Measurements from ENCODE around the gene FBXL12. TPM values are rescaled to one million over a fixed set of nuclear protein-coding genes. Genes with fewer than 3 reads are reported as not detected.

The FBXL12 gene
- 10 to 100 TPM; 10.5 to 13.8 (median 11.5) TPM for total RNA-seq
- 10 to 100 TPM; 13.5 to 19.5 TPM for polyA plus RNA-seq
- long read RNA-seq, donor 1, transcript FBXL12-201 (3 exons, 1,852 nt), result major isoform, 9 of 29 reads
- long read RNA-seq, donor 1, partial matches to known transcripts, result 0 of 29 reads
- long read RNA-seq, donor 1, other reads (novel, unspliced or antisense), result 14 of 29 reads
- long read RNA-seq, donor 2, transcript FBXL12-201 (3 exons, 1,852 nt), result major isoform, 12 of 40 reads
- long read RNA-seq, donor 2, partial matches to known transcripts, result 1 of 40 reads
- long read RNA-seq, donor 2, other reads (novel, unspliced or antisense), result 13 of 40 reads
- long read RNA-seq, donor 3, transcript FBXL12-208 (4 exons, 1,920 nt), result minor isoform, 7 of 50 reads
- long read RNA-seq, donor 3, transcript FBXL12-212 (4 exons, 879 nt), result minor isoform, 9 of 50 reads
- long read RNA-seq, donor 3, transcript FBXL12-201 (3 exons, 1,852 nt), result major isoform, 19 of 50 reads
- long read RNA-seq, donor 3, partial matches to known transcripts, result 5 of 50 reads
- long read RNA-seq, donor 3, other reads (novel, unspliced or antisense), result 0 of 50 reads

- Histone ChIP-seq H3K27ac (peak within 1 kb of the TSS; percentile 93 to 99 (median 96)), H3K4me1 (peaks cover 3 to 27% (median 22%) of the 10 kb centered on the region in 9 donors), H3K9me3 (no peaks in the 10 kb centered on the region), H3K36me3 (peaks cover 0 to 15% (median 0%) of the 10 kb centered on the region in 9 donors), H3K4me3 (peak within 1 kb of the TSS; percentile 76 to 100 (median 97)), H3K27me3 (no peaks in the 10 kb centered on the region)
- no peak for TF ChIP-seq CTCF (IDR thresholded peaks at IDR 0.05)
- intact Hi-C loops (cut with DNase I), result loop anchor here in 4 of 10 donors (1.0 to 2.0 kb wide), 2 partner anchors 26 to 27 kb away; no protein-coding TSS in a partner anchor
- DNase-seq, result peak; percentile 100
- 0% methylated on average over 82 of the region's 82 CpGs for WGBS, 2 donors
- peak; percentile 94 to 97 (median 95) for ATAC-seq
These were observed at the start of gene FBXL12 for GRCh38 chr19:9818734-9819595. TSS of gene FBXL12 (minus strand) at chr19:9819079. CDS start at chr19:9818813, 266 bp downstream.

GRCh38 chr19:9865732-9866501 lies 47.0 kb upstream of the FBXL12 start:
- no peaks in the 10 kb centered on the region for H3K4me1 ChIP-seq
- no peak for DNase-seq
- H3K36me3 ChIP-seq, result no peaks in the 10 kb centered on the region
- H3K27ac ChIP-seq, result no peak overlapping the region
- 76 to 77% methylated on average over 16 of the region's 16 CpGs for WGBS, 2 donors
- intact Hi-C loops (cut with DNase I), result no loop called here
- H3K9me3 ChIP-seq, result no peaks in the 10 kb centered on the region
- no peak overlapping the region for H3K4me3 ChIP-seq
- ATAC-seq, result no peak
- H3K27me3 ChIP-seq, result peaks cover 0 to 4% (median 0%) of the 10 kb centered on the region in 7 donors
- no peak for TF ChIP-seq CTCF (IDR thresholded peaks at IDR 0.05)

GRCh38 chr19:9863759-9864158 lies 44.9 kb upstream of the FBXL12 start:
- DNase-seq, result no peak

More at GRCh38 chr19:9863759-9864158, 44.9 kb upstream of the FBXL12 start:
- Histone ChIP-seq H3K27me3 (peaks cover 0 to 4% (median 0%) of the 10 kb centered on the region in 7 donors), H3K9me3 (no peaks in the 10 kb centered on the region), H3K36me3 (no peaks in the 10 kb centered on the region), H3K27ac (no peak overlapping the region), H3K4me1 (no peaks in the 10 kb centered on the region), H3K4me3 (no peak overlapping the region)
- intact Hi-C loops (cut with DNase I), result no loop called here
- ATAC-seq, result no peak
- 87 to 89% methylated on average over 5 of the region's 5 CpGs for WGBS, 2 donors
- no peak for TF ChIP-seq CTCF (IDR thresholded peaks at IDR 0.05)

All from heart right ventricle (tissue), 16 donors.